ENCODE results near the gene EXOC7. TPM values are rescaled to one million over a fixed set of nuclear protein-coding genes. Genes with fewer than 3 reads are reported as not detected.

Gene EXOC7
- total and polyA plus RNA-seq, 2 donors = 64.6 to 71.9 TPM

Other genes starting within 250 kb of the EXOC7 start
- gene WBP2, start 248.5 kb downstream of the EXOC7 start, total RNA-seq = 17.3 TPM
- 96.9 TPM for gene WBP2, start 248.5 kb downstream of the EXOC7 start, polyA plus RNA-seq
- 12.6 TPM for gene TRIM47, start 225.2 kb downstream of the EXOC7 start, total RNA-seq
- 22.8 TPM for gene TRIM47, start 225.2 kb downstream of the EXOC7 start, polyA plus RNA-seq
- gene TRIM65, start 206.8 kb downstream of the EXOC7 start, total RNA-seq = 14.4 TPM
- 20.2 TPM for gene TRIM65, start 206.8 kb downstream of the EXOC7 start, polyA plus RNA-seq
- gene MRPL38, start 198.9 kb downstream of the EXOC7 start, total RNA-seq = 30.5 TPM
- 78.6 TPM for gene MRPL38, start 198.9 kb downstream of the EXOC7 start, polyA plus RNA-seq
- gene FBF1, start 162.7 kb downstream of the EXOC7 start, total RNA-seq = 9.2 TPM
- 18.7 TPM for gene FBF1, start 162.7 kb downstream of the EXOC7 start, polyA plus RNA-seq
- gene ACOX1, start 124.6 kb downstream of the EXOC7 start, total RNA-seq = 23.5 TPM
- gene ACOX1, start 124.6 kb downstream of the EXOC7 start, polyA plus RNA-seq = 15.9 TPM
- 10.4 TPM for gene TEN1, start 124.5 kb downstream of the EXOC7 start, total RNA-seq
- gene TEN1, start 124.5 kb downstream of the EXOC7 start, polyA plus RNA-seq = 18.2 TPM
- 3.2 TPM for gene CDK3, start 102.9 kb downstream of the EXOC7 start, total RNA-seq
- gene CDK3, start 102.9 kb downstream of the EXOC7 start, polyA plus RNA-seq = 31.8 TPM
- gene EVPL, start 76.5 kb downstream of the EXOC7 start, total RNA-seq = 0.33 TPM
- gene EVPL, start 76.5 kb downstream of the EXOC7 start, polyA plus RNA-seq = 3.9 TPM
- gene SRP68, start 31.3 kb downstream of the EXOC7 start, total RNA-seq = 19.9 TPM
- 47.6 TPM for gene SRP68, start 31.3 kb downstream of the EXOC7 start, polyA plus RNA-seq
- gene GALR2, start 29.0 kb downstream of the EXOC7 start, total RNA-seq = 0.09 TPM
- 0.09 TPM for gene GALR2, start 29.0 kb downstream of the EXOC7 start, polyA plus RNA-seq
- 1.5 TPM for gene ZACN, start 24.6 kb downstream of the EXOC7 start, total RNA-seq
- gene ZACN, start 24.6 kb downstream of the EXOC7 start, polyA plus RNA-seq = 10.3 TPM
- gene FOXJ1, start 37.5 kb upstream of the EXOC7 start, total RNA-seq = 0.52 TPM
- 0.75 TPM for gene FOXJ1, start 37.5 kb upstream of the EXOC7 start, polyA plus RNA-seq
- 0.61 TPM for gene RNF157, start 136.7 kb upstream of the EXOC7 start, total RNA-seq
- gene RNF157, start 136.7 kb upstream of the EXOC7 start, polyA plus RNA-seq = 1.6 TPM
- 42.5 TPM for gene UBALD2, start 161.6 kb upstream of the EXOC7 start, total RNA-seq
- gene UBALD2, start 161.6 kb upstream of the EXOC7 start, polyA plus RNA-seq = 48.1 TPM
- 1.1 TPM for gene QRICH2, start 204.5 kb upstream of the EXOC7 start, total RNA-seq
- 7.3 TPM for gene QRICH2, start 204.5 kb upstream of the EXOC7 start, polyA plus RNA-seq

All from thymus (tissue), 2 donors.